Measurements from ENCODE around the gene SDK1. TPM values are rescaled to one million over a fixed set of nuclear protein-coding genes. Genes with fewer than 3 reads are reported as not detected.

The SDK1 gene
- total and polyA plus RNA-seq, 12 donors, result 1.0 to 5.3 (median 3.2) TPM

- no peak for ATAC-seq
- peaks cover 0 to 7% (median 0%) of the 10 kb centered on the region in 7 donors for H3K27me3 ChIP-seq
- no peaks in the 10 kb centered on the region for H3K36me3 ChIP-seq
- DNase-seq, result no peak
- H3K9me3 ChIP-seq, result no peaks in the 10 kb centered on the region
- 77 to 82% methylated on average over 10 of the region's 10 CpGs for WGBS, 2 donors
- H3K4me1 ChIP-seq, result peaks cover 0 to 6% (median 2%) of the 10 kb centered on the region in 9 donors
- H3K27ac ChIP-seq, result no peak overlapping the region
- TF ChIP-seq CTCF (IDR thresholded peaks at IDR 0.05), result no peak
- intact Hi-C loops (cut with DNase I), result no loop called here
- H3K4me3 ChIP-seq, result no peak overlapping the region
Observed at GRCh38 chr7:4157651-4158050, 856.6 kb downstream of the SDK1 start.

GRCh38 chr7:4158441-4159153 is 857.5 kb downstream of the SDK1 start:
- Histone ChIP-seq H3K4me3 (no peak overlapping the region), H3K27ac (no peak overlapping the region), H3K4me1 (peaks cover 0 to 10% (median 6%) of the 10 kb centered on the region in 9 donors), H3K9me3 (no peaks in the 10 kb centered on the region), H3K36me3 (no peaks in the 10 kb centered on the region), H3K27me3 (peaks cover 0 to 7% (median 0%) of the 10 kb centered on the region in 7 donors)
- ATAC-seq (peak in 1 of 8 donors; percentile 4), DNase-seq (no peak)
- TF ChIP-seq CTCF (IDR thresholded peaks at IDR 0.05), result no peak
- intact Hi-C loops (cut with DNase I), result no loop called here
- 95 to 96% methylated on average over 27 of the region's 27 CpGs for WGBS, 2 donors

GRCh38 chr7:4159154-4159501 is 858.1 kb downstream of the SDK1 start:
- H3K27ac ChIP-seq, result peak overlapping the region in 1 of 10 donors; percentile 43
- H3K27me3 ChIP-seq, result peaks cover 0 to 7% (median 0%) of the 10 kb centered on the region in 7 donors
- H3K9me3 ChIP-seq, result no peaks in the 10 kb centered on the region
- ATAC-seq (peak in 3 of 8 donors; percentile 25 to 49 (median 41)), DNase-seq (no peak)
- H3K36me3 ChIP-seq, result no peaks in the 10 kb centered on the region
- no peak overlapping the region for H3K4me3 ChIP-seq
- peaks cover 0 to 10% (median 6%) of the 10 kb centered on the region in 9 donors for H3K4me1 ChIP-seq
- TF ChIP-seq CTCF (IDR thresholded peaks at IDR 0.05), result no peak
- intact Hi-C loops (cut with DNase I), result no loop called here
- WGBS, 2 donors, result 83 to 90% methylated on average over 5 of the region's 5 CpGs

- ATAC-seq (no peak), DNase-seq (no peak)
- Histone ChIP-seq H3K36me3 (no peaks in the 10 kb centered on the region), H3K4me3 (no peak overlapping the region), H3K9me3 (no peaks in the 10 kb centered on the region), H3K27ac (no peak overlapping the region), H3K27me3 (peaks cover 0 to 7% (median 0%) of the 10 kb centered on the region in 7 donors), H3K4me1 (peaks cover 0 to 10% (median 6%) of the 10 kb centered on the region in 9 donors)
- intact Hi-C loops (cut with DNase I), result no loop called here
- no peak for TF ChIP-seq CTCF (IDR thresholded peaks at IDR 0.05)
- 79 to 90% methylated on average over 6 of the region's 6 CpGs for WGBS, 2 donors
Observed at GRCh38 chr7:4159761-4160554, 858.9 kb downstream of the SDK1 start.

Data from heart right ventricle (tissue), 16 donors.